ENCODE results near the gene RPS8.
"Not testable (repeated sequence)": the region's sequence is repeated elsewhere in the genome, so short reads cannot be mapped to it uniquely, and the experiment has no call there.

The RPS8 gene

GRCh38 chr1:44820328-44821239 lies 45.2 kb downstream of the RPS8 start:
- no peak for DNase-seq

- no peak for DNase-seq
These were observed 45.9 kb downstream of the RPS8 start for GRCh38 chr1:44821240-44821715.

- no peak for DNase-seq
These were observed 46.9 kb downstream of the RPS8 start for GRCh38 chr1:44822131-44822701.

- DNase-seq = no peak
These were observed 47.7 kb downstream of the RPS8 start for GRCh38 chr1:44822981-44823451.

- not testable (repeated sequence) for DNase-seq
These were observed 49.1 kb downstream of the RPS8 start for GRCh38 chr1:44824392-44824791.

DNA sequence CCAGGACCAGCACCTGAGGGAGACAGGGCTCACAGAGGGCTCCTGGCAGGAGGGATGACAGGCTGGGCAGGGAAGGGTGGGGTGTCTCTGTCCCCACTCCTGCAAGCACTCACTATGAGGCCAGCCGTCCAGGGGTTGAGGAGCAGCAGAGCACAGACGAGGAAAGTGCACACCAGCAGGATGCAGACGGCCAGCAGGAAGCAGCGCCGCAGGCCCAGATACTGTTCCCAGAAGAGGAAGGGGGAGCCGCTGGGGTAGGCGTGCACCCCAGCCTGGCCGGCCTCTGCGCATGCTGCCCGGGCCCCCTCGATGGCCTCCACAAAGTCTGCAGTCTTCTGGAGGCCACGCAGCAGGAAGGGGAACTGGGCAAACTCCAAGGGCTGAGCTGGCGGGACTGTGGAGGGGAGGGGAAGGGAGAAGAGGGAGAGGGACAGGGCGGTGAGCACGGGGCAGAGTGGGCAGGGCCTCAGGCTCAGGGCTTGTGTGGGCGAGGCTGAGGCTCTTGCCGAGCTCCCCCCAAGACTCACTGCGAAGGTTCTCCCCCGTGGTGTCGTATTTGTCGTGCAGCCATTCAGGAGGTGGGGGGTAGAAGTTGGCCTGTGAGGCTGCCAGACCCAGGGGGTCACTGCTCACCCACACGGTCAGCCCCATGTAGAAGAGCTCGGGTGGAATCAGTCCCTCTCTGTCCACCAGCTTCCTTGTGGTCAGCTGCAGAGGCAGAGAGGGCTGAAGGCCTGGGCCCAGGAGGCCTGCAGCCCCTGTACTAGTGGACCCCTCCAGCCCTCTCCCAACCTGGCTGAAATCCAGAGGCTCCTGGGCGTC lies 51.2 kb downstream of the RPS8 start:
- no peak for DNase-seq

DNA sequence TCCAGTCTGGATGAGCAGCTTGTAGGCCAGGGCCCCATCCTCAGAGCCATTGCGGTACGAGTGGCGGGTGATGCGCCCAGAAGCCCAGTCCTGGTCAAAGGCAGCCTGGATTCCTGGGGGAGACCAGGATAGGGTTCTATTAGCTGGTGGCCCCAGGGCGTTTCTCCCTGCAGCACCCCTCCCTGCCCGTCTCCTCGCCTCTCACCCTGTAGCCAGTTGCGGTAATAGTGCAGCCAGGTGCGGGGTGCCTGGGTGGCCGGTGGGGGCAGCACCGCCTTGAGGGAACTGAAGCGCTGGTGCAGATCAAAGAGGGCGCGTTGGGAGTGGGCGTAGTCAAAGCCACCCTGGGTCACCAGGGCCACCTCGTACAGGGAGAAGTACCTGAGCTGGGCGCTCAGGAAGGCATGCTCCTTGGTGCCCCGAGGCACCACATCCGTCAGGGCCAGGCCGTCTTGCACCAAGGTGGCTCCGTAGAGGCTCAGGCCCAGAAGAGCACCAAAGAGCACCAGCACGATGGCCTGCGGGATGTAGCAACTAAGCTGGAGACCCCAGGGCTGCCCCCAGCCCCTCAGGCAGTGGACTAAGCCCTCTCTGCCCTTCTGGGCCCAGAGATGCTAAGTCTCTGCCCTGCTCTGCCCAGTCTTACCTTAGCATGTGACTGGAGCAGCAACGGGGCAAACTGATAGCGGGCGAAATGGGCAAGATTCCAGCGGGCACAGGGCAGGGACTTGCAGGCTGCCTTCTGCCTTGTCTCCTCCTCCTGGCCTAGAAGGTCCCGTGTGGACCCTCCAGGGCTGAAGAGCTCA lies 52.1 kb downstream of the RPS8 start:
- DNase-seq = no peak

DNA sequence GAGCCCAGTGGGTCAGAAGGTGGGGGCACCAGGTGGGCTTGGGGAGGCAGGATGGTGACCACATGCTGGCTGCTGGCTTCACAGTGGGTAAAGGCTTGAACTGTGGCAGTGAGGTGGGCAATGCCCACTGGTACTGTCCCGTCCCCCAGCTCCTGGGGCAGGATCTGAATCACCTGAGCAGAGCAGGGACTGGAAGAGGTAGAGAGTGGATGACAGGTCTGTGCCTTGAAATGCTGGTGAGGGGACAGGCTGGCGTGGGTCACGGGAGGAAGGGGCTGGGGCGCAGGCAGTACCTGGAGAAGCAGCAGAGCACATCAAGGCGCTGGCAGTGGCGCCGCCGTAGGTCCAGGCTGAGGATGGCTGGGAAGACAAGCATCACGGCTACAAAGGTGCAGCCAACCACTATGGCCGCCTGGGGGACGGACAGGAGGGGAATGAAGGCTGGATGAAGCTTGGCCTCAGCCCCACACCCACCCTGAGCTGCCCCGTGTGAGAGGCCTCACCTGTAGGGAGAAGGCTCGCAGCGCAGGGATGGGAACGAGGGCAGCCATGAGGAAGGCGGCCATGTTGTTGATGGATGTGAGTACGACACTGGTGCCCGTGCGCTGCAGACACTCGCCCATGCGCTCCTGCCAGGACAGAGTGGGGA lies 52.8 kb downstream of the RPS8 start:
- DNase-seq = no peak
